Stromal cell of bone marrow (primary cell): ENCODE measurements around the gene COL4A2.
A peak's percentile ranks its signal among the peaks of the same experiment; 100 is the strongest.

ENCODE experiments used
- DNase-seq: peaks from one replicate; pipeline ENCODE4 v3.0.0-alpha.2; 2012; ENCODE audit warnings: low read depth

Gene COL4A2

GRCh38 chr13:110536006-110536693 lies 229.1 kb downstream of the COL4A2 start:
- DNase-seq: no peak

- DNase-seq: no peak
These were observed 231.5 kb downstream of the COL4A2 start for GRCh38 chr13:110538632-110539031.

- no peak for DNase-seq
These were observed 232.8 kb downstream of the COL4A2 start for GRCh38 chr13:110539894-110540293.

GRCh38 chr13:110540871-110541525 lies 233.9 kb downstream of the COL4A2 start:
- no peak for DNase-seq

GRCh38 chr13:110541526-110541920 lies 234.4 kb downstream of the COL4A2 start:
- DNase-seq: no peak

- no peak for DNase-seq
These were observed 235.2 kb downstream of the COL4A2 start for GRCh38 chr13:110542169-110542796.

- no peak for DNase-seq
These were observed 239.3 kb downstream of the COL4A2 start for GRCh38 chr13:110546378-110546777.

- DNase-seq: peak; percentile 82
These were observed 239.8 kb downstream of the COL4A2 start for GRCh38 chr13:110546926-110547325.

- DNase-seq: no peak
These were observed 242.1 kb downstream of the COL4A2 start for GRCh38 chr13:110548891-110549794.

- no peak for DNase-seq
These were observed 242.7 kb downstream of the COL4A2 start for GRCh38 chr13:110549795-110550160.

GRCh38 chr13:110551284-110551683 lies 244.2 kb downstream of the COL4A2 start:
- DNase-seq: no peak

- DNase-seq: no peak
These were observed 245.7 kb downstream of the COL4A2 start for GRCh38 chr13:110552767-110553166.

- no peak for DNase-seq
These were observed 246.3 kb downstream of the COL4A2 start for GRCh38 chr13:110553417-110553816.

GRCh38 chr13:110554227-110554836 lies 247.2 kb downstream of the COL4A2 start:
- no peak for DNase-seq

GRCh38 chr13:110554946-110555345 lies 247.9 kb downstream of the COL4A2 start:
- no peak for DNase-seq

- no peak for DNase-seq
These were observed 248.6 kb downstream of the COL4A2 start for GRCh38 chr13:110555601-110556223.

- DNase-seq: no peak
These were observed 249.1 kb downstream of the COL4A2 start for GRCh38 chr13:110556224-110556606.

- no peak for DNase-seq
These were observed 250.0 kb downstream of the COL4A2 start for GRCh38 chr13:110557082-110557481.

GRCh38 chr13:110557610-110558305 lies 250.7 kb downstream of the COL4A2 start:
- no peak for DNase-seq

- peak; percentile 35 for DNase-seq
These were observed 252.4 kb downstream of the COL4A2 start for GRCh38 chr13:110559429-110559943.

- no peak for DNase-seq
These were observed 252.9 kb downstream of the COL4A2 start for GRCh38 chr13:110559986-110560385.
